ENCODE data around the gene ITPR2. TPM values are rescaled to one million over a fixed set of nuclear protein-coding genes. Genes with fewer than 3 reads are reported as not detected.

ITPR2 gene
- polyA plus RNA-seq, 1 donor: 12.5 TPM

DNA sequence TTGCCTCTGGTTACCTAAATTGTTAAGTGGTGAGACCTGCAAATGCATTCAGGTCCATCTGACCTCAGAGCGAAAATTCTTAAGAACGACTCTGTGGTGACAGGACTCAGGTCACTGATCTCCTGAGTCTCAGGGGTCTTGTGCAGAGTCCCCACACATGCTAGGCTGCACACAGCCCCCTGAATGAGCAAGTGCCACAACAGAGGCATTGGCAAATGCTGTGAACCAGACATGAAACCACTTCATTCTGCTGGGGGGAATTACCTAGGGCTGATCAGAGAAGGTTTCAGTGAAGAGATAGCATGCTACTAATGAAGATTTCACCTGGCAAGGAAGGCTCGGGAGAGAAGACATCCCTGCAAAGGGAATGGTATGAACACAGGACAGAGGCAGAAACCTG, 281.6 kb downstream of the ITPR2 start:
- H3K4me3 ChIP-seq (ENCODE audit: low read length): no peak overlapping the region
- no peaks in the 10 kb centered on the region for H3K4me1 ChIP-seq (ENCODE audit: control insufficient read depth, insufficient read depth, low read length)
- WGBS (ENCODE audit: insufficient coverage, low lambda C conversion rate): no CpG with 5 or more reads among the region's 3 CpGs
- no peak for DNase-seq
- H3K36me3 ChIP-seq (ENCODE audit: control insufficient read depth, insufficient read depth, low read length): peaks cover 8% of the 10 kb centered on the region
- no peaks in the 10 kb centered on the region for H3K9me3 ChIP-seq (ENCODE audit: control insufficient read depth, low read depth, low read length)
- no peaks in the 10 kb centered on the region for H3K27me3 ChIP-seq (ENCODE audit: control insufficient read depth, insufficient read depth, low read length)
- no peak overlapping the region for H3K27ac ChIP-seq (ENCODE audit: low read length)

DNA sequence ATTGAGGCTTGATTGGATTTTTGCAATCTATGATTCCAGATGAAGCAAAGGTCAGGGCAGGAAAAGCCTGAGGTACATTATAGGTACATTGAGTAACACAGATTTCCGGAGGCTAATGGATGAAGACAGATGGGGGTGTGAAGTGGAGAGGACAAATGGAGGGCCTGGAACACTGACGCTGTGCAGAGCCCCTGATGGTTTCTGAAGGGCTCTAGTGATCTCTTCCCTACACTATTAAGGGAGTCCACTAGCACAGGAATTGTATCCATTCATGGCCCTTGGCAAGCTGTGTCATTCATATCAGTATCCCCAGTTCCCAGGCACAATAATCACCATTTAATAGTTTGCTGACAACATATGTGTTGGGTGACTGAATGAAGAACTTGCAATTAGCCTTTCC, 284.8 kb downstream of the ITPR2 start:
- no peaks in the 10 kb centered on the region for H3K36me3 ChIP-seq (ENCODE audit: control insufficient read depth, insufficient read depth, low read length)
- WGBS (ENCODE audit: insufficient coverage, low lambda C conversion rate): 86% methylated on average over 1 of the region's 2 CpGs
- no peaks in the 10 kb centered on the region for H3K27me3 ChIP-seq (ENCODE audit: control insufficient read depth, insufficient read depth, low read length)
- no peak for DNase-seq
- no peak overlapping the region for H3K4me3 ChIP-seq (ENCODE audit: low read length)
- H3K27ac ChIP-seq (ENCODE audit: low read length): no peak overlapping the region
- no peaks in the 10 kb centered on the region for H3K9me3 ChIP-seq (ENCODE audit: control insufficient read depth, low read depth, low read length)
- no peaks in the 10 kb centered on the region for H3K4me1 ChIP-seq (ENCODE audit: control insufficient read depth, insufficient read depth, low read length)

DNA sequence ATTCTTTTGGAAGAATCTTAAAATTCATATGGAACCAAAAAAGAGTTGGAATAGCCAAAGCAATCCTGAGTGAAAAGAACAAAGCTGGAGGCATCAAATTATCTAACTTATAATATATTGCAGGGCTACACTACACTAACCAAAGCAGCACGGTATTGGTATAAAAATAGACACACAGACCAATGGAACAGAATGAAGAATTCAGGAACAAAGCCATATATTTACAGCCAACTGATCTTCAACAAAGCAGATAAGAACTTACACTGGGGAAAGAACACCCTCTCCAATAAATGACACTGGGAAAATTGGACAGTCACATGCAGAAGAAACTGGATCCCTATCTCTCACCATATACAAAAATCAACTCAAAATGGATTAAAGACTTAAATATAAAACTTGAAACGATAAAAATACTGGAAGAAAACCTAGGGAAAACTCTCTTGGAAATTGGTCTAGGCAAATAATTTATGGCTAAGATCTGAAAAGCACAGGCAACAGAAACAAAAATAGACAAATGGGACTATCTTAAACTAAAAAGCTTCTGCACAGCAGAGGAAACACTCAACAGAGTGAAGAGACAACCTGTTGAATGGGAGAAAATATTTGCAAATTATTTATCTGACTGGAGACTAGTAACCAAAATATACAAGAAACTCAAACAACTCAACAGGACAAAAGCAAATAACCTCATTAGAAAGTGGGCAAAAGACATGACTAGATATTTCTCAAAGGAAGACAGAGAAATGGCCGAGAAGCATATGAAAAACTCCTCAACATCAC, 286.3 kb downstream of the ITPR2 start:
- Histone ChIP-seq H3K4me3 (ENCODE audit: low read length) (no peak overlapping the region), H3K36me3 (ENCODE audit: control insufficient read depth, insufficient read depth, low read length) (no peaks in the 10 kb centered on the region), H3K9me3 (ENCODE audit: control insufficient read depth, low read depth, low read length) (no peaks in the 10 kb centered on the region), H3K4me1 (ENCODE audit: control insufficient read depth, insufficient read depth, low read length) (no peaks in the 10 kb centered on the region), H3K27ac (ENCODE audit: low read length) (no peak overlapping the region), H3K27me3 (ENCODE audit: control insufficient read depth, insufficient read depth, low read length) (no peaks in the 10 kb centered on the region)
- no peak for DNase-seq
- no CpG with 5 or more reads among the region's 3 CpGs for WGBS (ENCODE audit: insufficient coverage, low lambda C conversion rate)

DNA sequence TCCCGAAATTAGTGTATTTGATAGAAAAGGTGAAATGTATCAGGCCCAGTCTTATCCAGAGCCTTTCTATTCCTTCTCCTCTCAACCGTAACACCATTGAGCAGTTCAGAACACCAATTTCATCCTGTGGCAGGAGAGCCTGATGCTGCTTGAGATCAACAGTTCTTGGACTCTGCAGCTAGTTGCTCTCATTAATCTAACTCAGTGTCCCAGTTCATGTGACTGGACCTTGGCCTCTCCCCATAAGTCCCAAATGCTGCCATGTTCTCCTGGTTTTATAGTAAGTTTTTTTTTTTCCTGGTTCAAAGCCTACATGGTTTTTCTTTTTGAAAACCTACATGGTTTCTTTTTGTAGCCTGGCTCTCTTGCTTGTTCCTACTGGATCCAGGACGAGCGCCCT, 293.9 kb downstream of the ITPR2 start:
- H3K36me3 ChIP-seq (ENCODE audit: control insufficient read depth, insufficient read depth, low read length): no peaks in the 10 kb centered on the region
- H3K9me3 ChIP-seq (ENCODE audit: control insufficient read depth, low read depth, low read length): no peaks in the 10 kb centered on the region
- no peak overlapping the region for H3K4me3 ChIP-seq (ENCODE audit: low read length)
- H3K4me1 ChIP-seq (ENCODE audit: control insufficient read depth, insufficient read depth, low read length): no peaks in the 10 kb centered on the region
- peak overlapping the region; percentile 67 for H3K27ac ChIP-seq (ENCODE audit: low read length)
- no CpG with 5 or more reads among the region's 4 CpGs for WGBS (ENCODE audit: insufficient coverage, low lambda C conversion rate)
- no peaks in the 10 kb centered on the region for H3K27me3 ChIP-seq (ENCODE audit: control insufficient read depth, insufficient read depth, low read length)
- peak; percentile 10 to 37 for DNase-seq

DNA sequence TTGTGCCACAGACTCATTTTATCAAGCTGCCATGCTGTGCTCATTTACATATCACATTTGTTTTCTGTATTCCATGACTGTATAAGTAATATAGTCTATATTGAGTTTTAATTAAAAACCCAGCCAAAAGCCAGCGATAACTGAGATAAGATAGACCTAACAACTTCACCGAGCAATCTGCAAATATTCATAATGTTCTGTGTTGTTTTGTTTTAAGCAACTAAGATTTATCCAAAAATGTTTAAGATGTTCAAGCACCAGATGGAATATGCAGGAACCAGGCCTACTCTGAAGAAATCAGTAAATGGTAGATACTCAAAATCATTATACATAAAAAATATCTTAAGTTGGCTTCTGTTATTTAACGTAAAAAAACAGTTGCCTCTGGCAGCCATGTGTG, 295.3 kb downstream of the ITPR2 start:
- Histone ChIP-seq H3K27me3 (ENCODE audit: control insufficient read depth, insufficient read depth, low read length) (no peaks in the 10 kb centered on the region), H3K27ac (ENCODE audit: low read length) (no peak overlapping the region), H3K4me1 (ENCODE audit: control insufficient read depth, insufficient read depth, low read length) (no peaks in the 10 kb centered on the region), H3K36me3 (ENCODE audit: control insufficient read depth, insufficient read depth, low read length) (no peaks in the 10 kb centered on the region), H3K9me3 (ENCODE audit: control insufficient read depth, low read depth, low read length) (no peaks in the 10 kb centered on the region), H3K4me3 (ENCODE audit: low read length) (no peak overlapping the region)
- WGBS (ENCODE audit: insufficient coverage, low lambda C conversion rate): no CpG with 5 or more reads among the region's 3 CpGs
- DNase-seq: no peak

DNA sequence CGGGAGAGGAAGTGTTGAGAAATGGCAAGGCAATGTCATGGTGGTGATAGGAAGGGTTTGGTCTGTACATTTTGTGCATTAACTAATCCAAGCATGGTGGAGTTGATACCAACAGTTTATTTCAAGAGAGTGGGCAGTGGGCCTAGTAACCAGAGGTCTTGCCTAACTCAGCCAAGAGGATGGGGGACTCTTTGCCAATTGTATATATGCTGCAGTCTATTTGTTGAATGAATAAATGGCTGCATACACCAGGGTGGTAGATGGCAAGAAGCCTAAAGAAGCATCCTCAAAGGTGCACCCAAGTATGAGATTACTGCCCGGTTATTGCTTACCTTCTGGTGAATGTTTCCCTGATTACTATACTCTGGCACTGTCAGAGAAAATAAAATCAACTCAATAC, 295.9 kb downstream of the ITPR2 start:
- Histone ChIP-seq H3K36me3 (ENCODE audit: control insufficient read depth, insufficient read depth, low read length) (no peaks in the 10 kb centered on the region), H3K4me1 (ENCODE audit: control insufficient read depth, insufficient read depth, low read length) (no peaks in the 10 kb centered on the region), H3K9me3 (ENCODE audit: control insufficient read depth, low read depth, low read length) (no peaks in the 10 kb centered on the region), H3K27me3 (ENCODE audit: control insufficient read depth, insufficient read depth, low read length) (no peaks in the 10 kb centered on the region), H3K4me3 (ENCODE audit: low read length) (no peak overlapping the region), H3K27ac (ENCODE audit: low read length) (no peak overlapping the region)
- no peak for DNase-seq
- WGBS (ENCODE audit: insufficient coverage, low lambda C conversion rate): 100% methylated on average over 1 of the region's 2 CpGs

DNA sequence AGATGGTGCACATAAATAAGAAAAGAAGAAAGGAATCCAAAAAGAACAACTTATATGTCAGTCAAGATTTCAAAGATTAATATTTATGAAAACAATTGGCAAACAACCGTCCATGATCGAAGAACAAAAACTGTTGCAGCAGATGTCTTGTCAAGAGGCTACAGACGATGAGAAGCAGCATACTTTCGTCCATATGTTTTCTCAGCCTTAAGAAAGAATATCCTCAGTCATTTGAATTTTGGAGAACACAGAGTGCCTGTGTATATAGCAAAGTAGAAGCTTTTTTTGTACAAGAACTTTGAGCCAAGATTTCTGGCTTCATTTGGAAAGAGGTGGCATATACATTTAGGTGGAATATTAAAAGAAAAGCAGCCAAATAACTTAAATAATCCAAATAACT, 297.2 kb downstream of the ITPR2 start:
- Histone ChIP-seq H3K4me3 (ENCODE audit: low read length) (no peak overlapping the region), H3K27me3 (ENCODE audit: control insufficient read depth, insufficient read depth, low read length) (no peaks in the 10 kb centered on the region), H3K27ac (ENCODE audit: low read length) (no peak overlapping the region), H3K36me3 (ENCODE audit: control insufficient read depth, insufficient read depth, low read length) (no peaks in the 10 kb centered on the region), H3K4me1 (ENCODE audit: control insufficient read depth, insufficient read depth, low read length) (no peaks in the 10 kb centered on the region), H3K9me3 (ENCODE audit: control insufficient read depth, low read depth, low read length) (no peaks in the 10 kb centered on the region)
- no peak for DNase-seq
- WGBS (ENCODE audit: insufficient coverage, low lambda C conversion rate): 80% methylated on average over 1 of the region's 4 CpGs

DNA sequence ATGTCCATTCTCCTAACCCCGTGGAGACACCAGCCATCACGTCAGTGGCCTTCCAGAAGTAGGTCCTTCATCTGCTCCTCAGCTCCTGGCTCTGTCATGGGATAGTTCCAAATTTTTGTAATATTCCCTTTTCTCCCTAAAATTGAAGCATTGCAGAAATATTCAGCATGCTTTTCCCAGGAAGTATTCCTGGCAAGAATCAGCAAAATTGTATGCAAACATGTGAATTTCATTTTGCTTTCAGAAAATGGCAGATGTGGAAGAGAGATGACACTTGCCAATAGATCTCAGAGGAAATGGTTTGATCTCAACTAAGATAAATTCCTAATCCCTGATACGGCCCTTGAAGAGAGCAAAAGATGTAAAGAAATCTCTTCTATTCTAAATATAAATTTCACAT, 298.9 kb downstream of the ITPR2 start:
- DNase-seq: no peak
- Histone ChIP-seq H3K27ac (ENCODE audit: low read length) (no peak overlapping the region), H3K4me3 (ENCODE audit: low read length) (no peak overlapping the region), H3K27me3 (ENCODE audit: control insufficient read depth, insufficient read depth, low read length) (no peaks in the 10 kb centered on the region), H3K9me3 (ENCODE audit: control insufficient read depth, low read depth, low read length) (no peaks in the 10 kb centered on the region), H3K4me1 (ENCODE audit: control insufficient read depth, insufficient read depth, low read length) (no peaks in the 10 kb centered on the region), H3K36me3 (ENCODE audit: control insufficient read depth, insufficient read depth, low read length) (no peaks in the 10 kb centered on the region)
- 100% methylated on average over 1 of the region's 3 CpGs for WGBS (ENCODE audit: insufficient coverage, low lambda C conversion rate)

DNA sequence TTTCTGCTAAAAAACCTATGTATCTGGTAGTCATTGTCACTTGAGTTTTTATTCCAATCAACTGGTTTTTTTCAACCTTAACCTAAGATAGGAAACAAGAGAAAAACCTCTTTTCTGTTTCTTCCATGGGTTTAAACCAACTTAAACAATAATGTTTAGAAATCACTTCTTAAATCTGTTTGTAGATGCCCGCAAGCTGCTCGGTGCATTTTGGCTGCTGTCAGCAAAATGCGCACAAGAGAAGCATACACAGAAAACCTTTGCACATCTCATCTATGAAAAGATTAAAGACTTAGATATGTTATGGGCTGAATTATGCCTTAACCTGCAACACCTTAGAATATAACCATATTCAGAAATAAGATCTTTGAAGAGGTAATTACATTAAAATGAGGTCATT, 299.8 kb downstream of the ITPR2 start:
- 100% methylated on average over 3 of the region's 3 CpGs for WGBS (ENCODE audit: insufficient coverage, low lambda C conversion rate)

DNA sequence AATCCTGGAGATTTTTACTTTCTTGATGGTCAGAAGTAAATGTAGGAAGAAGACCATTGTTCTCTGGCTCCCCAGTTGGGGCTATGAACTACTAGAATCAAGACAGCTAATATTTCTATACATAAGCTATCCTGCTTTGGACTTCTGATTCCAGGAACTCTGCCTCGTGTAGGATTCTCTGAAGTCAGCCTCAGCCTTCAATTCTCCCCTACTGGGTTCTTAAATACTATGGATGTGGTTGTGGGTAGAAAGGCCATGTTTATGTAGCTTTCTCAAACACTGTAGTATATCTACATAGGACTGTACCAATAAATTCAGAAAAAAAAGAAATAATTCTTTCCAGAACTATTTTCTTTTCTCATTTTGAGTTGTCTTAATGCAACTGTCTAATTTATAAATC, 302.5 kb downstream of the ITPR2 start:
- H3K27ac ChIP-seq (ENCODE audit: low read length): no peak overlapping the region
- no CpG with 5 or more reads among the region's 1 CpG for WGBS (ENCODE audit: insufficient coverage, low lambda C conversion rate)
- no peaks in the 10 kb centered on the region for H3K36me3 ChIP-seq (ENCODE audit: control insufficient read depth, insufficient read depth, low read length)
- peaks cover 4% of the 10 kb centered on the region for H3K9me3 ChIP-seq (ENCODE audit: control insufficient read depth, low read depth, low read length)
- H3K27me3 ChIP-seq (ENCODE audit: control insufficient read depth, insufficient read depth, low read length): no peaks in the 10 kb centered on the region
- no peak for DNase-seq
- no peak overlapping the region for H3K4me3 ChIP-seq (ENCODE audit: low read length)
- H3K4me1 ChIP-seq (ENCODE audit: control insufficient read depth, insufficient read depth, low read length): no peaks in the 10 kb centered on the region

More for the DNA sequence above, 299.8 kb downstream of the ITPR2 start:
- Histone ChIP-seq H3K27ac (ENCODE audit: low read length) (no peak overlapping the region), H3K27me3 (ENCODE audit: control insufficient read depth, insufficient read depth, low read length) (no peaks in the 10 kb centered on the region), H3K4me3 (ENCODE audit: low read length) (no peak overlapping the region), H3K9me3 (ENCODE audit: control insufficient read depth, low read depth, low read length) (no peaks in the 10 kb centered on the region), H3K4me1 (ENCODE audit: control insufficient read depth, insufficient read depth, low read length) (no peaks in the 10 kb centered on the region), H3K36me3 (ENCODE audit: control insufficient read depth, insufficient read depth, low read length) (no peaks in the 10 kb centered on the region)
- no peak for DNase-seq

DNA sequence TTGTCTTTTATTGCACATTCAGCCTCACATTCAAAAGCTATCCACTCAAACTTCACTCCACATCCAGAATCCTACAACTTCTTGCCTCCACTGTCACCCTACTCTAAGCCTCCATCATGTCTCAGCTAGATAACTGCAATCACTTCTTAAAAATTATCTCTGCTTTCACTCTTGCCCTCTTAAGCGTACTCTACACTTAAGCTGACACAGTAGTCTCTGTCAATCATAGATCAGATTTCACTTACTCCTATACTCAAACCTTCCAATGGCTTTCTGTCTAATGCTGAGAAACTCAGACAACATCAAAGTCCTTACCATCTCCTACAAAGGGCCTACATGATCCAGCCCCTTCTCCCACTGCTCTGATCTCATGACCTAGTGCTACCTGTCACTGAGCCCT, 304.1 kb downstream of the ITPR2 start:
- Histone ChIP-seq H3K4me1 (ENCODE audit: control insufficient read depth, insufficient read depth, low read length) (peaks cover 3% of the 10 kb centered on the region), H3K27me3 (ENCODE audit: control insufficient read depth, insufficient read depth, low read length) (no peaks in the 10 kb centered on the region), H3K36me3 (ENCODE audit: control insufficient read depth, insufficient read depth, low read length) (no peaks in the 10 kb centered on the region), H3K4me3 (ENCODE audit: low read length) (no peak overlapping the region), H3K27ac (ENCODE audit: low read length) (no peak overlapping the region), H3K9me3 (ENCODE audit: control insufficient read depth, low read depth, low read length) (peaks cover 12% of the 10 kb centered on the region)
- no peak for DNase-seq
- WGBS (ENCODE audit: insufficient coverage, low lambda C conversion rate): no CpG with 5 or more reads among the region's 1 CpG

Data from large intestine (tissue), 3 donors.